A673 (cell line): ENCODE measurements around the gene SH3GL3. TPM values are rescaled to one million over a fixed set of nuclear protein-coding genes. Genes with fewer than 3 reads are reported as not detected.

Experiments used
- BruUV-seq: library from RNA; stranded (reverse); fragments of 400-500 nt; replicated peaks from 2 replicates; lab custom pipeline; 2021; lab: Mats Ljungman, UMichigan
- CTCF ChIA-PET: fragments of 300-600 bp; sonication (Branson Sonifier 250); formaldehyde crosslinking; loops from one replicate; lab custom pipeline; 2022; ENCODE audit warnings: antibody characterized with exemption; lab: Charles Lee
- POLR2A ChIA-PET: fragments of 300-600 bp; sonication (Branson Sonifier 250); formaldehyde crosslinking; loops from one replicate; lab custom pipeline; 2022; ENCODE audit warnings: antibody characterized with exemption; ENCODE audit not compliant: low non-redundant PET; lab: Charles Lee
- DNase-seq: peaks from one replicate; pipeline ENCODE4 v3.0.0-alpha.2; 2015; ENCODE audit warnings: low spot score
- H3K27ac ChIP-seq: fragments of 200-600 bp; sonication (generic); 2 replicates; pipeline ENCODE4 v1.5.1; 2016; ENCODE audit warnings: mixed run types, low read depth, mild to moderate bottlenecking, mixed read lengths, antibody characterized with exemption, low read length; ENCODE audit not compliant: poor library complexity, severe bottlenecking
- H3K27me3 ChIP-seq: fragments of 200-600 bp; sonication (generic); replicated peaks from 2 replicates; pipeline ENCODE4 v1.6.1; 2017; ENCODE audit warnings: mixed run types, low read depth, mild to moderate bottlenecking, mixed read lengths, antibody characterized with exemption, low read length; ENCODE audit not compliant: insufficient read depth, poor library complexity
- H3K36me3 ChIP-seq: fragments of 200-600 bp; sonication (generic); 2 replicates; pipeline ENCODE4 v1.6.1; 2016; ENCODE audit warnings: mixed run types, mild to moderate bottlenecking, mixed read lengths, antibody characterized with exemption, low read length; ENCODE audit not compliant: insufficient read depth, poor library complexity, severe bottlenecking
- H3K4me1 ChIP-seq: fragments of 200-600 bp; sonication (generic); 2 replicates; pipeline ENCODE4 v1.6.1; 2017; ENCODE audit warnings: mixed run types, mild to moderate bottlenecking, mixed read lengths, antibody characterized with exemption, low read length; ENCODE audit not compliant: insufficient read depth, poor library complexity, severe bottlenecking
- H3K4me3 ChIP-seq: fragments of 200-600 bp; sonication (generic); 2 replicates; pipeline ENCODE4 v1.5.1; 2016; ENCODE audit warnings: low read depth, mixed run types, mild to moderate bottlenecking, mixed read lengths, low read length; ENCODE audit not compliant: poor library complexity, severe bottlenecking
- H3K9me3 ChIP-seq: fragments of 200-600 bp; sonication (generic); 2 replicates; pipeline ENCODE4 v1.6.1; 2016; ENCODE audit warnings: mixed run types, low read depth, mild to moderate bottlenecking, mixed read lengths, antibody characterized with exemption, low read length; ENCODE audit not compliant: poor library complexity, severe bottlenecking
- CTCF ChIP-seq: fragments of 300-800, 200-600 bp; sonication (generic); conservative IDR thresholded peaks from 2 replicates; pipeline ENCODE4 v1.5.1; 2017; ENCODE audit warnings: low read depth, mild to moderate bottlenecking, antibody characterized with exemption, low read length, moderate library complexity, mixed read lengths
- EZH2 ChIP-seq: fragments of 200-600 bp; sonication (generic); IDR thresholded peaks from 2 replicates; pipeline ENCODE4 v1.6.1; 2017; ENCODE audit warnings: borderline replicate concordance, low read depth, mild to moderate bottlenecking, mixed read lengths, antibody characterized with exemption, low read length; ENCODE audit not compliant: poor library complexity, severe bottlenecking
- intact Hi-C: fragments of 100-400 bp; cut with micrococcal nuclease; formaldehyde crosslinking; loops from one replicate; pipeline ENCODE4 v1.10.0; 2022; ENCODE audit not compliant: unreplicated experiment
- total RNA-seq: library from RNA; stranded (reverse); gene quantifications from 2 replicates; pipeline ENCODE4 v1.2.3, GENCODE V29; 2021

The SH3GL3 gene
- total RNA-seq, 1 experiment from 2014 or later, result 25.6 TPM

- ChIA-PET CTCF (no interaction called here), POLR2A (no interaction called here)
- intact Hi-C loops, result no loop called here
- H3K9me3 ChIP-seq, result no peaks in the 10 kb centered on the region
- DNase-seq, result no peak
- H3K27me3 ChIP-seq, result no peaks in the 10 kb centered on the region
- H3K4me3 ChIP-seq, result no peak overlapping the region
- TF ChIP-seq EZH2 (no peak), CTCF (no peak)
- peaks cover 3% of the 10 kb centered on the region for H3K4me1 ChIP-seq
- H3K36me3 ChIP-seq, result no peaks in the 10 kb centered on the region
- no peak overlapping the region for H3K27ac ChIP-seq
- BruUV-seq, result no TSS peak
Measured at GRCh38 chr15:83503595-83504364, 56.6 kb downstream of the SH3GL3 start.

- Histone ChIP-seq H3K4me3 (no peak overlapping the region), H3K27me3 (no peaks in the 10 kb centered on the region), H3K4me1 (no peaks in the 10 kb centered on the region), H3K36me3 (no peaks in the 10 kb centered on the region), H3K27ac (no peak overlapping the region), H3K9me3 (no peaks in the 10 kb centered on the region)
- peak; percentile 23 for DNase-seq
- intact Hi-C loops, result no loop called here
- BruUV-seq, result no TSS peak
- CTCF ChIA-PET, result no interaction called here
- POLR2A ChIA-PET, result no interaction called here
- TF ChIP-seq EZH2 (no peak), CTCF (no peak)
Measured at GRCh38 chr15:83504365-83504764, 57.2 kb downstream of the SH3GL3 start.

GRCh38 chr15:83510001-83510400 is 62.9 kb downstream of the SH3GL3 start:
- no TSS peak for BruUV-seq
- intact Hi-C loops, result no loop called here

More at GRCh38 chr15:83510001-83510400, 62.9 kb downstream of the SH3GL3 start:
- TF ChIP-seq EZH2 (no peak), CTCF (no peak)
- no peak for DNase-seq
- no peak overlapping the region for H3K27ac ChIP-seq
- no peaks in the 10 kb centered on the region for H3K4me1 ChIP-seq
- CTCF ChIA-PET, result interaction anchor here (0.7 kb wide), 1 partner anchor 20 kb away, joined by 3 read pairs; no protein-coding TSS in a partner anchor
- no peak overlapping the region for H3K4me3 ChIP-seq
- no peaks in the 10 kb centered on the region for H3K27me3 ChIP-seq
- H3K9me3 ChIP-seq, result no peaks in the 10 kb centered on the region
- POLR2A ChIA-PET, result no interaction called here
- no peaks in the 10 kb centered on the region for H3K36me3 ChIP-seq
